Measurements from ENCODE around the gene SARS2.

DNA sequence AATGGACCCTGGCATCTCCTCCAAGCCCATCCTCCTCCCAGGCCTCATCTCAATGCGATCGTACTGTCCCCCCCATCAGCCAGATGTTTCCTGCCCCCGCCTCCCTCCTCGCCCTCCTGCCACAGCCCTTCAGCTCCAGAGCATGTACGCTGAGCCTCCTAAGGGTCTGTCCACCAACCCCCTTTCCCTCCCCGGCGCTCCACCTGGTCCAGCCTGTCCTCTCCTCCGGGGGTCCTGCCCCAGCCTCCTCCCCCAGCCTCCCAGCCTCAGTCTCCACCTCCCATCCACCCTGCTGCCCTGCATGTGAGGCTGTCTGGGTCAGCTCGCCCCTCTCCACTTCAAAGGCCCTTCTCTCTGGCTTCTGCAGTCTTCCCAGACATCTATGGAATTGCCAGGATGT is 35.6 kb downstream of the SARS2 start:
- TF ChIP-seq EZH2phosphoT487 (conservative IDR thresholded peaks at IDR 0.05; ENCODE audit: low read length), result no peak
- TF ChIP-seq CTCF (IDR thresholded peaks at IDR 0.05; ENCODE audit: insufficient read depth, low read length, poor library complexity, severe bottlenecking), result no peak
